Glutamatergic neuron (in vitro differentiated cells): ENCODE data around the gene BDH1. TPM values are rescaled to one million over a fixed set of nuclear protein-coding genes. Genes with fewer than 3 reads are reported as not detected.

Experiments
- DNase-seq: peaks from one replicate; pipeline ENCODE4 v3.0.0; 2022
- H3K27ac Mint-ChIP-seq: one replicate; pipeline ENCODE4 v1.8.0; 2020; ENCODE audit warnings: mild to moderate bottlenecking, mixed read lengths, inconsistent platforms; ENCODE audit not compliant: unreplicated experiment
- H3K27me3 Mint-ChIP-seq: one replicate; pipeline ENCODE4 v1.8.0; 2020; ENCODE audit warnings: mild to moderate bottlenecking, moderate library complexity, mixed read lengths, inconsistent platforms; ENCODE audit not compliant: unreplicated experiment
- H3K36me3 Mint-ChIP-seq: one replicate; pipeline ENCODE4 v1.8.0; 2020; ENCODE audit warnings: mild to moderate bottlenecking, mixed read lengths, inconsistent platforms; ENCODE audit not compliant: unreplicated experiment
- H3K4me1 Mint-ChIP-seq: one replicate; pipeline ENCODE4 v1.8.0; 2020; ENCODE audit warnings: mild to moderate bottlenecking, low read depth, mixed read lengths, inconsistent platforms; ENCODE audit not compliant: unreplicated experiment
- H3K4me3 Mint-ChIP-seq: one replicate; pipeline ENCODE4 v1.8.0; 2020; ENCODE audit warnings: mild to moderate bottlenecking, mixed read lengths, inconsistent platforms; ENCODE audit not compliant: unreplicated experiment
- H3K9me3 Mint-ChIP-seq: one replicate; pipeline ENCODE4 v1.8.0; 2020; ENCODE audit warnings: mild to moderate bottlenecking, moderate library complexity, mixed read lengths, inconsistent platforms; ENCODE audit not compliant: unreplicated experiment
- total RNA-seq: library from RNA; stranded (reverse); fragmentation: NEBNext Ultra II Directional; extraction: Animal tissue kit (Norgen Biotek cat#: 25700); gene quantifications from one replicate; pipeline ENCODE4 v1.2.1, GENCODE V29; 2021; ENCODE audit not compliant: unreplicated experiment
- TF ChIP-seq, protein P1 (sequence below): fragments of 200-600 bp; sonication (generic); IDR thresholded peaks from one replicate; pipeline ENCODE4 v1.5.0; 2021; ENCODE audit not compliant: partially characterized antibody, unreplicated experiment

The BDH1 gene
- total RNA-seq, 1 donor from 2014 or later = 19.4 TPM

GRCh38 chr3:197495059-197495455, 60.7 kb downstream of the BDH1 start:
- H3K9me3 Mint-ChIP-seq = peaks cover 8% of the 10 kb centered on the region
- peaks cover 12% of the 10 kb centered on the region for H3K36me3 Mint-ChIP-seq
- H3K4me1 Mint-ChIP-seq = peaks cover 28% of the 10 kb centered on the region
- peaks cover 3% of the 10 kb centered on the region for H3K27me3 Mint-ChIP-seq
- DNase-seq = no peak
- TF ChIP-seq, protein P1, sequence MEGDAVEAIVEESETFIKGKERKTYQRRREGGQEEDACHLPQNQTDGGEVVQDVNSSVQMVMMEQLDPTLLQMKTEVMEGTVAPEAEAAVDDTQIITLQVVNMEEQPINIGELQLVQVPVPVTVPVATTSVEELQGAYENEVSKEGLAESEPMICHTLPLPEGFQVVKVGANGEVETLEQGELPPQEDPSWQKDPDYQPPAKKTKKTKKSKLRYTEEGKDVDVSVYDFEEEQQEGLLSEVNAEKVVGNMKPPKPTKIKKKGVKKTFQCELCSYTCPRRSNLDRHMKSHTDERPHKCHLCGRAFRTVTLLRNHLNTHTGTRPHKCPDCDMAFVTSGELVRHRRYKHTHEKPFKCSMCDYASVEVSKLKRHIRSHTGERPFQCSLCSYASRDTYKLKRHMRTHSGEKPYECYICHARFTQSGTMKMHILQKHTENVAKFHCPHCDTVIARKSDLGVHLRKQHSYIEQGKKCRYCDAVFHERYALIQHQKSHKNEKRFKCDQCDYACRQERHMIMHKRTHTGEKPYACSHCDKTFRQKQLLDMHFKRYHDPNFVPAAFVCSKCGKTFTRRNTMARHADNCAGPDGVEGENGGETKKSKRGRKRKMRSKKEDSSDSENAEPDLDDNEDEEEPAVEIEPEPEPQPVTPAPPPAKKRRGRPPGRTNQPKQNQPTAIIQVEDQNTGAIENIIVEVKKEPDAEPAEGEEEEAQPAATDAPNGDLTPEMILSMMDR = no peak
- H3K27ac Mint-ChIP-seq = peak overlapping the region; percentile 2
- H3K4me3 Mint-ChIP-seq = no peak overlapping the region

- no peak for DNase-seq
- H3K9me3 Mint-ChIP-seq = peaks cover 8% of the 10 kb centered on the region
- peaks cover 30% of the 10 kb centered on the region for H3K4me1 Mint-ChIP-seq
- peaks cover 3% of the 10 kb centered on the region for H3K27me3 Mint-ChIP-seq
- no peak overlapping the region for H3K4me3 Mint-ChIP-seq
- peaks cover 12% of the 10 kb centered on the region for H3K36me3 Mint-ChIP-seq
- TF ChIP-seq, protein P1 = no peak
- H3K27ac Mint-ChIP-seq = no peak overlapping the region
Measured at GRCh38 chr3:197494366-197495058, 61.3 kb downstream of the BDH1 start.

DNA sequence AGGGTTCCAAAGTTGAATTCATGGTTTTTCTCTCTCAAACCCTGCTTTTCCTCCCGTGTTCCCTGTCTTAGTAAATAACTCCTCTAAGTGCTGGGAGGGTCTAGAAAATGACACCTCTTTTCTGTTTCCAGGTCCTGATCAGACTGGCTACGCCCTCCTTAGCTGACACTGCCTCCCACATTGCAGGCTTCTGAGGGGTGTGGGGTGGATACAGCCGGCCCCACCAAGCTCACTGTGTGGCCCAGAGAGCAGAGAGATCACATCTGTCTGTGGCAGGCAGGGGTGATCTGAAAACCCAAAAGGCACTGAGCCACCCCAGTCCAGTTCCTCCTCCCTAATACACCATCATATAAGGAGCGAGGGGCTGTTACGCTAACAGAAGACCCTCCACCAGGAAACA, 62.7 kb downstream of the BDH1 start:
- H3K4me1 Mint-ChIP-seq = peaks cover 38% of the 10 kb centered on the region

GRCh38 chr3:197491923-197492664, 63.7 kb downstream of the BDH1 start:
- Mint-ChIP-seq H3K4me1 (peaks cover 41% of the 10 kb centered on the region), H3K27me3 (peaks cover 3% of the 10 kb centered on the region), H3K4me3 (no peak overlapping the region), H3K36me3 (peaks cover 5% of the 10 kb centered on the region), H3K9me3 (peaks cover 5% of the 10 kb centered on the region), H3K27ac (no peak overlapping the region)
- DNase-seq = no peak
- TF ChIP-seq, protein P1 = no peak

More for the DNA sequence above, 62.7 kb downstream of the BDH1 start:
- no peak for DNase-seq
- peaks cover 11% of the 10 kb centered on the region for H3K36me3 Mint-ChIP-seq
- no peak overlapping the region for H3K27ac Mint-ChIP-seq
- peaks cover 8% of the 10 kb centered on the region for H3K9me3 Mint-ChIP-seq
- peaks cover 3% of the 10 kb centered on the region for H3K27me3 Mint-ChIP-seq
- no peak overlapping the region for H3K4me3 Mint-ChIP-seq
- TF ChIP-seq, protein P1 = no peak

GRCh38 chr3:197491478-197491877, 64.3 kb downstream of the BDH1 start:
- peaks cover 42% of the 10 kb centered on the region for H3K4me1 Mint-ChIP-seq

More at GRCh38 chr3:197491478-197491877, 64.3 kb downstream of the BDH1 start:
- TF ChIP-seq, protein P1 = no peak
- H3K27me3 Mint-ChIP-seq = peaks cover 3% of the 10 kb centered on the region
- H3K9me3 Mint-ChIP-seq = peaks cover 6% of the 10 kb centered on the region
- no peak overlapping the region for H3K27ac Mint-ChIP-seq
- DNase-seq = no peak
- H3K4me3 Mint-ChIP-seq = no peak overlapping the region
- peaks cover 5% of the 10 kb centered on the region for H3K36me3 Mint-ChIP-seq
